ENCODE results near the gene TUBB8B.
"Not testable (repeated sequence)": the region's sequence is repeated elsewhere in the genome, so short reads cannot be mapped to it uniquely, and the experiment has no call there.

DNA sequence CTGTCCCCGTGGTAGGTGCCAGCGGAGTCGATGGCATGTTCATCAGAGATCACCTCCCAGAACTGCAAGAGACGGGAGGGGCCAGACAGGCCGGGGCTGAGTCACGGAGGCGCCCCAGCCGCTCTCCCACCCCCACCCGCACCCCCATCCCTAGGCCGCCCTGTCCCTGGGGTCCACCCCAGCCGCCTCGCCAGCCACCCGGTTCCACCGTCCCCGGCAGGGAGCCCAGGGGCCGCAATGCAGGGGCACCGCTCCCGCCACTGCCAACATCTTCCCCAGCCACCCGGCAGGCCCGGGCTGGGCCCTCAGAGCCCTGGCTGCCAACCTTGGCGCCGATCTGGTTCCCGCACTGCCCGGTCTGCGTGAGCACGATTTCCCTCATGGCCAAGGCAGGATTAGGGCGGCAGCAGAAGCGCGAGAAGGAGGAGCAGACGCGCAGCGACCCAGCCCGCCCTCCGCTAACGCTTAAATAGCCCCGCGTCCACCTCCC is at the start of gene TUBB8B:
- not testable (repeated sequence) for TF ChIP-seq HNF4A (conservative IDR thresholded peaks at IDR 0.05); FOXA1 (IDR thresholded peaks at IDR 0.05); GABPA (IDR thresholded peaks at IDR 0.05 in 1 of 2, conservative IDR thresholded peaks at IDR 0.05 in 1 of 2); RAD21 (IDR thresholded peaks at IDR 0.05); JUND (IDR thresholded peaks at IDR 0.05)
- TF ChIP-seq, protein P1, sequence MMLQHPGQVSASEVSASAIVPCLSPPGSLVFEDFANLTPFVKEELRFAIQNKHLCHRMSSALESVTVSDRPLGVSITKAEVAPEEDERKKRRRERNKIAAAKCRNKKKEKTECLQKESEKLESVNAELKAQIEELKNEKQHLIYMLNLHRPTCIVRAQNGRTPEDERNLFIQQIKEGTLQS (IDR thresholded peaks at IDR 0.05), result not testable (repeated sequence)
- TF ChIP-seq, protein P2, sequence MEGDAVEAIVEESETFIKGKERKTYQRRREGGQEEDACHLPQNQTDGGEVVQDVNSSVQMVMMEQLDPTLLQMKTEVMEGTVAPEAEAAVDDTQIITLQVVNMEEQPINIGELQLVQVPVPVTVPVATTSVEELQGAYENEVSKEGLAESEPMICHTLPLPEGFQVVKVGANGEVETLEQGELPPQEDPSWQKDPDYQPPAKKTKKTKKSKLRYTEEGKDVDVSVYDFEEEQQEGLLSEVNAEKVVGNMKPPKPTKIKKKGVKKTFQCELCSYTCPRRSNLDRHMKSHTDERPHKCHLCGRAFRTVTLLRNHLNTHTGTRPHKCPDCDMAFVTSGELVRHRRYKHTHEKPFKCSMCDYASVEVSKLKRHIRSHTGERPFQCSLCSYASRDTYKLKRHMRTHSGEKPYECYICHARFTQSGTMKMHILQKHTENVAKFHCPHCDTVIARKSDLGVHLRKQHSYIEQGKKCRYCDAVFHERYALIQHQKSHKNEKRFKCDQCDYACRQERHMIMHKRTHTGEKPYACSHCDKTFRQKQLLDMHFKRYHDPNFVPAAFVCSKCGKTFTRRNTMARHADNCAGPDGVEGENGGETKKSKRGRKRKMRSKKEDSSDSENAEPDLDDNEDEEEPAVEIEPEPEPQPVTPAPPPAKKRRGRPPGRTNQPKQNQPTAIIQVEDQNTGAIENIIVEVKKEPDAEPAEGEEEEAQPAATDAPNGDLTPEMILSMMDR (IDR thresholded peaks at IDR 0.05; ENCODE audit: low read depth, low read length, missing input control), result not testable (repeated sequence)
- TF ChIP-seq, protein P3, sequence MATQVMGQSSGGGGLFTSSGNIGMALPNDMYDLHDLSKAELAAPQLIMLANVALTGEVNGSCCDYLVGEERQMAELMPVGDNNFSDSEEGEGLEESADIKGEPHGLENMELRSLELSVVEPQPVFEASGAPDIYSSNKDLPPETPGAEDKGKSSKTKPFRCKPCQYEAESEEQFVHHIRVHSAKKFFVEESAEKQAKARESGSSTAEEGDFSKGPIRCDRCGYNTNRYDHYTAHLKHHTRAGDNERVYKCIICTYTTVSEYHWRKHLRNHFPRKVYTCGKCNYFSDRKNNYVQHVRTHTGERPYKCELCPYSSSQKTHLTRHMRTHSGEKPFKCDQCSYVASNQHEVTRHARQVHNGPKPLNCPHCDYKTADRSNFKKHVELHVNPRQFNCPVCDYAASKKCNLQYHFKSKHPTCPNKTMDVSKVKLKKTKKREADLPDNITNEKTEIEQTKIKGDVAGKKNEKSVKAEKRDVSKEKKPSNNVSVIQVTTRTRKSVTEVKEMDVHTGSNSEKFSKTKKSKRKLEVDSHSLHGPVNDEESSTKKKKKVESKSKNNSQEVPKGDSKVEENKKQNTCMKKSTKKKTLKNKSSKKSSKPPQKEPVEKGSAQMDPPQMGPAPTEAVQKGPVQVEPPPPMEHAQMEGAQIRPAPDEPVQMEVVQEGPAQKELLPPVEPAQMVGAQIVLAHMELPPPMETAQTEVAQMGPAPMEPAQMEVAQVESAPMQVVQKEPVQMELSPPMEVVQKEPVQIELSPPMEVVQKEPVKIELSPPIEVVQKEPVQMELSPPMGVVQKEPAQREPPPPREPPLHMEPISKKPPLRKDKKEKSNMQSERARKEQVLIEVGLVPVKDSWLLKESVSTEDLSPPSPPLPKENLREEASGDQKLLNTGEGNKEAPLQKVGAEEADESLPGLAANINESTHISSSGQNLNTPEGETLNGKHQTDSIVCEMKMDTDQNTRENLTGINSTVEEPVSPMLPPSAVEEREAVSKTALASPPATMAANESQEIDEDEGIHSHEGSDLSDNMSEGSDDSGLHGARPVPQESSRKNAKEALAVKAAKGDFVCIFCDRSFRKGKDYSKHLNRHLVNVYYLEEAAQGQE (IDR thresholded peaks at IDR 0.05), result not testable (repeated sequence)
- TF ChIP-seq, protein P4, sequence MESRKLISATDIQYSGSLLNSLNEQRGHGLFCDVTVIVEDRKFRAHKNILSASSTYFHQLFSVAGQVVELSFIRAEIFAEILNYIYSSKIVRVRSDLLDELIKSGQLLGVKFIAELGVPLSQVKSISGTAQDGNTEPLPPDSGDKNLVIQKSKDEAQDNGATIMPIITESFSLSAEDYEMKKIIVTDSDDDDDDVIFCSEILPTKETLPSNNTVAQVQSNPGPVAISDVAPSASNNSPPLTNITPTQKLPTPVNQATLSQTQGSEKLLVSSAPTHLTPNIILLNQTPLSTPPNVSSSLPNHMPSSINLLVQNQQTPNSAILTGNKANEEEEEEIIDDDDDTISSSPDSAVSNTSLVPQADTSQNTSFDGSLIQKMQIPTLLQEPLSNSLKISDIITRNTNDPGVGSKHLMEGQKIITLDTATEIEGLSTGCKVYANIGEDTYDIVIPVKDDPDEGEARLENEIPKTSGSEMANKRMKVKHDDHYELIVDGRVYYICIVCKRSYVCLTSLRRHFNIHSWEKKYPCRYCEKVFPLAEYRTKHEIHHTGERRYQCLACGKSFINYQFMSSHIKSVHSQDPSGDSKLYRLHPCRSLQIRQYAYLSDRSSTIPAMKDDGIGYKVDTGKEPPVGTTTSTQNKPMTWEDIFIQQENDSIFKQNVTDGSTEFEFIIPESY (IDR thresholded peaks at IDR 0.05), result not testable (repeated sequence)

Measured in liver (tissue), 3 donors.